Thoracic aorta (tissue), 2 donors: Measurements from ENCODE around the gene BRAT1. TPM values are rescaled to one million over a fixed set of nuclear protein-coding genes. Genes with fewer than 3 reads are reported as not detected.

Experiments used
- ATAC-seq: fragments of 150-250 bp; one replicate; pipeline ENCODE4 v1.8.0; 2017; ENCODE audit warnings: low read depth; ENCODE audit not compliant: insufficient number of reproducible peaks, low FRiP score
- DNase-seq: peaks from one replicate; pipeline ENCODE4 v3.0.0-alpha.2; 2020; ENCODE audit warnings: low spot score
- H3K27ac ChIP-seq, 2 donors: fragments of 200-600 bp; sonication (generic); 1 replicate in 1 of 2; 2 replicates in 1 of 2; pipeline ENCODE4 v1.5.1; 2016; ENCODE audit warnings: mild to moderate bottlenecking in 2 of 2, moderate library complexity in 2 of 2
- H3K27me3 ChIP-seq: fragments of 200-600 bp; sonication (generic); replicated peaks from 2 replicates; pipeline ENCODE4 v1.6.0; 2016; ENCODE audit warnings: mild to moderate bottlenecking; ENCODE audit not compliant: insufficient read depth
- H3K36me3 ChIP-seq: fragments of 200-600 bp; sonication (generic); one replicate; pipeline ENCODE4 v1.5.1; 2016
- H3K4me1 ChIP-seq, 2 donors: fragments of 200-600 bp; sonication (generic); 1 replicate in 1 of 2; 2 replicates in 1 of 2; pipeline versions ENCODE4 v1.5.1 to v1.6.0; 2016; ENCODE audit warnings: low read depth in 2 of 2, mild to moderate bottlenecking in 1 of 2; ENCODE audit not compliant: control insufficient read depth in 1 of 2
- H3K4me3 ChIP-seq: fragments of 200-600 bp; sonication (generic); 2 replicates; pipeline ENCODE4 v1.5.1; 2016; ENCODE audit warnings: mild to moderate bottlenecking
- H3K9me3 ChIP-seq: fragments of 200-600 bp; sonication (generic); 2 replicates; pipeline ENCODE4 v1.5.1; 2016
- total RNA-seq, 2 donors: library from RNA; depleted of rRNA; stranded (reverse); fragments of >200 nt; gene quantifications; one replicate each; pipeline versions ENCODE4 v1.1.0 to v1.2.3, GENCODE V29; 2016
- TF ChIP-seq, protein P1 (sequence below): fragments of 200-600 bp; sonication (generic); IDR thresholded peaks from one replicate; pipeline ENCODE4 v1.5.1; 2019; ENCODE audit warnings: antibody characterized with exemption

BRAT1 gene
- 10 to 100 TPM; 28.8 to 43.6 TPM for total RNA-seq

DNA sequence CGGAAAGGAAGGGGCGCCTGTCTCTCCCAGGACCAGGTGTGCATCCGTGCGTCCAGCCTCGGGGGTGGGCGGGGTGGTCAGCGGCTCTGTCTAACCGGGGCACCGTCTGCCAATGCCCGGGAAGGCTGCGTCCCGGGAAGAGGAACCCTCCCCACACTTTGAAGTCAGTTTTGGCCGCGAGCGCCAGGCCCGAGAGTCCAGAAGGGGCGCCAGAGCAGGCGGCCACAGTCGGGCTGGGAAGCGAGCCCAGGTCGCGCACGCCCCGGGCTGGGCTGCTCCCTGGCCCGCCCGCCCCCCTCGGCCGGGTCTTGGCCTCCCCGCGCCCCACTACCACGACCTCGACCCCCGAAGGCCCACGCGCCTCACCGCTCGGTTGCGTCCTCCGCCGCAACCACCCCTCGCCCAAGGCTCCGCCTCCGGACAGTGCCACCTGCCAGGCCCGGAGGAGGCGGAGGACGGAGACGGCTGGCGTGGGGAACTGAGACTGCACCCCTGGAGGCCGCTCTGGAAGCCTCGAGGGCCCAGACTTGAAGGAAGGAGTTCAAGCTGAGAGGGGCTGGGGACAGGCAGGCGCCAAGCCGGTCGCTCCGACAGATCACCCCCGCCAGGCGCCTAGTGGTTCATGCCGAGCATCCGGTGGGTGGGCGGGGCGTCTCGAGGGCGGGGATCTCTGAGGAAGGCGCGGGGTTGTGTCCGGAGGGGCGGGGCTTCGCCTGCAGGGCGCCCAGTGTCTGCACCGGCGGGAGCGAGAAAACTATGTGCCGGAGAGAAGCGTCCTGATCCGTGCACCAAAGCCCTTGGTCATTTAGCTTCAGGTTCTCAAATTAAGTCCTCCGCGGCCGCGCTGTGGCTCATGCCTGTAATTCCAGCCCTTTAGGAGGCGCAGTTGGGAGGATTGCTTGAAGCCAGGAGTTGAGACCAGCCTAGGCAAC, at the start of gene BRAT1:
Gene BRAT1, minus strand, starts transcription at position 404 of the 932 bp plus-strand sequence. CDS start 1,093 bp downstream, outside the sequence.
- H3K27ac ChIP-seq, result peak within 1 kb of the TSS; percentile 99
- peak within 1 kb of the TSS; percentile 100 for H3K4me3 ChIP-seq
- TF ChIP-seq, protein P1, sequence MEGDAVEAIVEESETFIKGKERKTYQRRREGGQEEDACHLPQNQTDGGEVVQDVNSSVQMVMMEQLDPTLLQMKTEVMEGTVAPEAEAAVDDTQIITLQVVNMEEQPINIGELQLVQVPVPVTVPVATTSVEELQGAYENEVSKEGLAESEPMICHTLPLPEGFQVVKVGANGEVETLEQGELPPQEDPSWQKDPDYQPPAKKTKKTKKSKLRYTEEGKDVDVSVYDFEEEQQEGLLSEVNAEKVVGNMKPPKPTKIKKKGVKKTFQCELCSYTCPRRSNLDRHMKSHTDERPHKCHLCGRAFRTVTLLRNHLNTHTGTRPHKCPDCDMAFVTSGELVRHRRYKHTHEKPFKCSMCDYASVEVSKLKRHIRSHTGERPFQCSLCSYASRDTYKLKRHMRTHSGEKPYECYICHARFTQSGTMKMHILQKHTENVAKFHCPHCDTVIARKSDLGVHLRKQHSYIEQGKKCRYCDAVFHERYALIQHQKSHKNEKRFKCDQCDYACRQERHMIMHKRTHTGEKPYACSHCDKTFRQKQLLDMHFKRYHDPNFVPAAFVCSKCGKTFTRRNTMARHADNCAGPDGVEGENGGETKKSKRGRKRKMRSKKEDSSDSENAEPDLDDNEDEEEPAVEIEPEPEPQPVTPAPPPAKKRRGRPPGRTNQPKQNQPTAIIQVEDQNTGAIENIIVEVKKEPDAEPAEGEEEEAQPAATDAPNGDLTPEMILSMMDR, result peak; percentile 51
- H3K36me3 ChIP-seq, result peaks cover 4% of the 10 kb centered on the region
- DNase-seq (peak; percentile 94), ATAC-seq (peak; percentile 84)
- no peaks in the 10 kb centered on the region for H3K9me3 ChIP-seq
- H3K27me3 ChIP-seq, result no peaks in the 10 kb centered on the region
- peaks cover 24 to 40% of the 10 kb centered on the region in 2 donors for H3K4me1 ChIP-seq

DNA sequence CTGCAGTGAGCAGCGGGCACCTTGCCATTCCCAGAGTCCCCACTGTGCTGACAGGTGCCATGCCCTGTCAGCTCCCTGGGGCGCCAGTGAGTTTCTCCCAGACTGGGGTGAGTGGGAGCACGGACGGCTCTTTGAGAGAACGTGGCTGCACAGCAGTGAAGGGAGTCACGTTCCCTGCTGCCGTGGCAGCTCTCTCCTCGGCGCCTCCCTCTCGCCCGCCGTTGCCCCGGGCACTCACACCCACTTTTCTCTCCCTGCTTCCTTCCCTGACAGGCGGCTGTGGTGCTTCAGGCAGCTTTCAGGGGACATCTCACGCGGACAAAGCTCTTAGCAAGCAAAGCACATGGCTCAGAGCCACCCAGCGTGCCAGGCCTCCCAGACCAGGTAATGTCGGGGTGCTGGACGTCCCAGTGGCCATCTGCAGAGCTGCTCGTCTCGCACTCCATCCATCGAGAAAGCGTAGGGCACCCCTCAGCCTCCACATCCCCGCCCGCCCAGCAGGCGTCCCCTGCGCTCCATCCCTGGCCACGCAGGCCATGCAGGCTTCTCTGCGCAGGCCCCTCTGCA, 49.4 kb upstream of the BRAT1 start:
- Histone ChIP-seq H3K4me1 (peaks cover 10 to 31% of the 10 kb centered on the region in 2 donors), H3K27me3 (no peaks in the 10 kb centered on the region), H3K9me3 (no peaks in the 10 kb centered on the region), H3K27ac (no peak overlapping the region), H3K4me3 (no peak overlapping the region), H3K36me3 (no peaks in the 10 kb centered on the region)
- DNase-seq (no peak), ATAC-seq (no peak)
- TF ChIP-seq, protein P1, result no peak

DNA sequence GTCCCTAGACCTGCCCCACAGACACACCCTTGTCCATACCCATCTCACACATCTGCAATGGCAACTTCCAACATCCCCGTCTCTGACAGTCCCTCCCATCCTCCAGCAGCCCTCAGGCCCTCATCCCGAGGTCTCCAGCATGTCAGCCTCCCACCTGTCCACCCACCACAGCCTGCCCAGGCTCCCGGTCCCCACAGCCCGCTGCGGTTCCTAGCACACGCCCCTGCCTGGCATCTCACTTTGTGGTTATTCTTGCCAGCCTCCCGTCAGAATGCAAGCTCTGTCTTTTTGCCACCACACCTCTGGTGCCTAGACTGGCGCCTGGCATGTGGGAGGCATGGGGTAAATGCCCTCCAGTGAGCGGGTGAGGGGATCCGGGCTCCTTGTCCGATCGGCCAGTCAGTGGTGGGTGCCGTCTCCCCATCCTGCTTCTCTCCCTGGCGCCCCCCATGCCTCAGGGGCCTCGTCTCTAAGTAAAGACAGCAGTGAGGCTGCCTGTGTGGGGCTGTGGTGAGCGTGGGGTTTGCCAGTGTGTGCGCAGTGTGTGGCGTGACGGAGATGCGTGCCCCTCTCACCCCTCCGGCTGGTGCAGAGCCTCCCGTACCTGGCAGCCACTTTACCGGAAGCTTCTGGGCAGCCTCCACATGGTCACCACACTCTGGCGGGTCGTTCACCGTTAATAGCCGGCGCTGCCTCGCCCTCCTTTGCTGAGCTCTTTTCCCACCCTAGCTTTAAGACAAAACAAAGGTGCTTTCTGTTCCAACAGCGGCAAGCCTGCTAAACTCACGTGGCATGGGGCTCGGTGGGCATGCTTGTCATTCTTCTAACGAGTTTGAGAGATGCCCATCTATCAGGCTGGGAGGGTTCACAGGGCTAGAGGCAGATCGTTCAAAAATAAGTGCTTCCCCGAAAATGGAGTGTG, 48.0 kb upstream of the BRAT1 start:
- DNase-seq (no peak), ATAC-seq (no peak)
- Histone ChIP-seq H3K36me3 (peaks cover 7% of the 10 kb centered on the region), H3K9me3 (no peaks in the 10 kb centered on the region), H3K4me3 (no peak overlapping the region), H3K4me1 (peaks cover 10 to 34% of the 10 kb centered on the region in 2 donors), H3K27ac (no peak overlapping the region), H3K27me3 (no peaks in the 10 kb centered on the region)
- TF ChIP-seq, protein P1, result no peak

DNA sequence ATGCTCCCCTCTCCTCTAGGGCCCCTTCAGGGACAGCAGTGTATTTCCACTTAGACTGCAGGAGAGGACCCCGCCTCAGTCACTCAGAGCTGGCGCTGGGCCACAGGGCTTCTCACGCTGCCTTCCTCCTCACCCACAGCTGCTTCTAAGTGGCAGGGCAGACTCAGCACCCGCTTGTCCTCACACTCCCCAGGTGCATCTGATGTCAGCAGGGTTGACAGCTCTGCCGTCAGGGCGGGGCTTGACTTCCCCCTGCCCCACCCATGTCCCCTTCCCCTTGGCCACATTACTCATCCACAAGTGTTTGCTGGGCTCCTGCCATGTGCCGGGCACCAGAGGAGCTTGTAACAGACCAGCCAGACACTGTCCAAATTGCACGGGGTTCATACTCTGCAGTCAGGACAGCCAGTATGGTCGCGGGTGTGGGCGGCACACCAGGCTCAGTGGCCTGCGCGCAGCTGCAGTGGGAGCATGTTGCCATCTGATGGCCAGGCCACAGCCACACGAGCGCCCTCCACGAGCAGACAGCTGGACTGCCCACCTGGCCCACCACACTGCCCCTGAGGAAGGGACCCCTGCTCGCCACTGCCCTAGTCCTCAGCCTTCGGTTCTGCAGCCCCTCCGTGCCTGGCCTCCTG, 47.2 kb upstream of the BRAT1 start:
- peaks cover 8 to 28% of the 10 kb centered on the region in 2 donors for H3K4me1 ChIP-seq
- ATAC-seq, result no peak
- no peaks in the 10 kb centered on the region for H3K9me3 ChIP-seq
- H3K27ac ChIP-seq, result no peak overlapping the region
- no peak for DNase-seq
- no peaks in the 10 kb centered on the region for H3K27me3 ChIP-seq
- TF ChIP-seq, protein P1, result no peak
- H3K36me3 ChIP-seq, result peaks cover 9% of the 10 kb centered on the region
- no peak overlapping the region for H3K4me3 ChIP-seq
